HepG2 (cell line): ENCODE measurements around the gene TMF1. TPM values are rescaled to one million over a fixed set of nuclear protein-coding genes. Genes with fewer than 3 reads are reported as not detected.
A peak's percentile ranks its signal among the peaks of the same experiment; 100 is the strongest.

ENCODE experiments used
- CEBPG ChIP-seq: IDR thresholded peaks from 2 replicates; pipeline ENCODE4 v1.6.1; 2016
- CERS6 ChIP-seq: sonication (generic); formaldehyde crosslinking; IDR thresholded peaks from 2 replicates; pipeline ENCODE4 v1.5.0; 2020; ENCODE audit warnings: missing genetic modification reagents
- CHD4 ChIP-seq: fragments of 200-600 bp; sonication (generic); IDR thresholded peaks from 2 replicates; pipeline ENCODE4 v1.7.0; 2017; ENCODE audit warnings: mild to moderate bottlenecking, low read length, borderline replicate concordance
- CTCF ChIP-seq: sonication (generic); formaldehyde crosslinking; IDR thresholded peaks from 2 replicates; pipeline ENCODE4 v1.5.0; 2020; ENCODE audit warnings: mild to moderate bottlenecking, missing genetic modification reagents, moderate library complexity
- DNMT1 ChIP-seq: sonication (generic); formaldehyde crosslinking; IDR thresholded peaks from 2 replicates; pipeline ENCODE4 v1.5.1; 2020; ENCODE audit warnings: mild to moderate bottlenecking, missing genetic modification reagents
- DPF2 ChIP-seq: sonication (generic); formaldehyde crosslinking; IDR thresholded peaks from 2 replicates; pipeline ENCODE4 v1.4.0; 2020; ENCODE audit warnings: mild to moderate bottlenecking, low read depth, missing genetic modification reagents, borderline replicate concordance
- FOSL1 ChIP-seq: sonication (generic); formaldehyde crosslinking; IDR thresholded peaks from 2 replicates; pipeline ENCODE4 v1.9.0; 2021; ENCODE audit warnings: missing genetic modification reagents, borderline replicate concordance
- HMGA1 ChIP-seq: sonication (generic); formaldehyde crosslinking; conservative IDR thresholded peaks from 2 replicates; pipeline ENCODE4 v1.4.0; 2020; ENCODE audit warnings: missing genetic modification reagents
- HOXA9 ChIP-seq: sonication (generic); formaldehyde crosslinking; IDR thresholded peaks from 2 replicates; pipeline ENCODE4 v1.8.1; 2022; ENCODE audit warnings: missing genetic modification reagents, mild to moderate bottlenecking, moderate library complexity, borderline replicate concordance
- IRF2 ChIP-seq: IDR thresholded peaks from 2 replicates; pipeline ENCODE4 v1.6.1; 2018; ENCODE audit warnings: missing genetic modification reagents, missing compliant biosample characterization
- KLF12 ChIP-seq: sonication (generic); formaldehyde crosslinking; IDR thresholded peaks from 2 replicates; pipeline ENCODE4 v1.4.0; 2020; ENCODE audit warnings: missing genetic modification reagents, borderline replicate concordance
- MLLT10 ChIP-seq: sonication (generic); formaldehyde crosslinking; IDR thresholded peaks from 2 replicates; pipeline ENCODE4 v1.4.0; 2020; ENCODE audit warnings: missing genetic modification reagents
- POGZ ChIP-seq: sonication (generic); formaldehyde crosslinking; IDR thresholded peaks from 2 replicates; pipeline ENCODE4 v1.4.0; 2020; ENCODE audit warnings: mild to moderate bottlenecking, missing genetic modification reagents
- SIN3B ChIP-seq: fragments of 150-350 bp; IDR thresholded peaks from 2 replicates; pipeline ENCODE4 v1.6.1; 2014; ENCODE audit warnings: low read length
- SNRNP70 ChIP-seq: fragments of 200-400 bp; formaldehyde crosslinking; IDR thresholded peaks from 2 replicates; pipeline ENCODE4 v1.6.1; 2017; ENCODE audit warnings: mild to moderate bottlenecking, low read depth, low read length, moderate library complexity
- SOX5 ChIP-seq: IDR thresholded peaks from 2 replicates; pipeline ENCODE4 v1.6.1; 2016; ENCODE audit warnings: borderline replicate concordance
- ZNF263 ChIP-seq: sonication (generic); formaldehyde crosslinking; IDR thresholded peaks from 2 replicates; pipeline ENCODE4 v1.4.0; 2020; ENCODE audit warnings: missing genetic modification reagents
- ZNF274 ChIP-seq: sonication (generic); formaldehyde crosslinking; IDR thresholded peaks from 2 replicates; pipeline ENCODE4 v1.5.1; 2020; ENCODE audit warnings: mild to moderate bottlenecking, missing genetic modification reagents
- ZNF281 ChIP-seq: sonication (generic); formaldehyde crosslinking; IDR thresholded peaks from 2 replicates; pipeline ENCODE4 v1.4.0; 2020; ENCODE audit warnings: missing genetic modification reagents, borderline replicate concordance
- ZNF503 ChIP-seq: sonication (generic); formaldehyde crosslinking; IDR thresholded peaks from 2 replicates; pipeline ENCODE4 v1.4.0; 2020; ENCODE audit warnings: missing genetic modification reagents
- ZNF816 ChIP-seq: sonication (generic); formaldehyde crosslinking; IDR thresholded peaks from 2 replicates; pipeline ENCODE4 v1.8.0; 2022; ENCODE audit warnings: missing genetic modification reagents, mild to moderate bottlenecking, borderline replicate concordance
- ZUFSP ChIP-seq: sonication (generic); formaldehyde crosslinking; IDR thresholded peaks from 2 replicates; pipeline ENCODE4 v1.9.0; 2021; ENCODE audit warnings: missing genetic modification reagents, mild to moderate bottlenecking, borderline replicate concordance
- polyA plus RNA-seq, 8 experiments: library from polyadenylated mRNA; depleted of rRNA in 3 of 8; stranded (reverse) in 7 of 8; unstranded in 1 of 8; fragments of >200 nt; fragmentation: Illumina TruSeq in 4 of 8; extraction: Trizol in 4 of 8; gene quantifications; 2 replicates each; pipeline versions ENCODE4 v1.2.1 to v1.2.3, GENCODE V29; 2011 to 2016; ENCODE audit warnings: low read depth in 4 of 8, missing spikeins in 1 of 8, mixed read lengths in 1 of 8; ENCODE audit not compliant: insufficient read depth in 1 of 8
- total RNA-seq, 5 experiments: library from RNA; depleted of rRNA; stranded (reverse); fragments of >200 nt; fragmentation: Illumina TruSeq; extraction: Trizol; gene quantifications; 2 replicates each; pipeline ENCODE4 v1.2.3, GENCODE V29; 2016; ENCODE audit warnings: low read depth in 1 of 5

TMF1 gene
- total and polyA plus RNA-seq, 2 of the 13 experiments (the other 11 are each of a cell fraction or from before 2014, with no cell fraction given), result 12.1 to 38.4 TPM

GRCh38 chr3:69080233-69080920 is 28.2 kb upstream of the TMF1 start, which contains the start of gene UBA3 (continued):
- TF ChIP-seq ZNF503 (CRISPR knock-in tag), result no peak
- no peak for TF ChIP-seq HMGA1 (CRISPR knock-in tag)
- no peak for TF ChIP-seq CEBPG
- peak; percentile 11; the same call in 1 of the 2 replicates for TF ChIP-seq SOX5 (CRISPR knock-in tag)
- no peak for TF ChIP-seq CERS6
- no peak for TF ChIP-seq CTCF (CRISPR knock-in tag)
- TF ChIP-seq ZNF816 (CRISPR knock-in tag), result no peak
- TF ChIP-seq SIN3B, result no peak
- TF ChIP-seq FOSL1 (CRISPR knock-in tag), result no peak
- no peak for TF ChIP-seq MLLT10
- TF ChIP-seq KLF12 (CRISPR knock-in tag), result no peak
- no peak for TF ChIP-seq DPF2 (CRISPR knock-in tag)
- no peak for TF ChIP-seq HOXA9 (CRISPR knock-in tag)
- TF ChIP-seq ZNF274 (CRISPR knock-in tag), result no peak
- TF ChIP-seq DNMT1 (CRISPR knock-in tag), result no peak
- no peak for TF ChIP-seq ZNF281
- TF ChIP-seq ZNF263 (CRISPR knock-in tag), result no peak
- 0 out of 2 replicates have a peak, but pooled peaks have one; percentile 28 for TF ChIP-seq IRF2
- 0 out of 2 replicates have a peak, but pooled peaks have one; percentile 25 for TF ChIP-seq POGZ (CRISPR knock-in tag)
- TF ChIP-seq ZUFSP, result no peak
- no peak for TF ChIP-seq SNRNP70
- TF ChIP-seq CHD4, result no peak
